ENCODE measurements around the gene BMP5.

BMP5 gene

GRCh38 chr6:55748880-55749279, 126.5 kb downstream of the BMP5 start:
- Histone ChIP-seq H3K9me3 (ENCODE audit: low read depth, low read length) (no peaks in the 10 kb centered on the region), H3K36me3 (ENCODE audit: insufficient read depth, low read length) (no peaks in the 10 kb centered on the region), H3K4me3 (no peak overlapping the region), H3K27ac (no peak overlapping the region), H3K9ac (ENCODE audit: insufficient read length) (no peak overlapping the region)
- DNase-seq (ENCODE audit: low read depth, low spot score), result no peak
- TF ChIP-seq FOXP2 (optimal IDR thresholded peaks at IDR 0.05; ENCODE audit: control extremely low read depth, extremely low read length, insufficient read depth) (no peak), POLR2AphosphoS5 (IDR thresholded peaks at IDR 0.05; ENCODE audit: borderline replicate concordance, low read depth, low read length) (no peak), EZH2 (IDR thresholded peaks at IDR 0.05) (no peak)

- TF ChIP-seq POLR2AphosphoS5 (IDR thresholded peaks at IDR 0.05; ENCODE audit: borderline replicate concordance, low read depth, low read length) (no peak), FOXP2 (optimal IDR thresholded peaks at IDR 0.05; ENCODE audit: control extremely low read depth, extremely low read length, insufficient read depth) (no peak), EZH2 (IDR thresholded peaks at IDR 0.05) (no peak)
- Histone ChIP-seq H3K9me3 (ENCODE audit: low read depth, low read length) (no peaks in the 10 kb centered on the region), H3K36me3 (ENCODE audit: insufficient read depth, low read length) (no peaks in the 10 kb centered on the region), H3K9ac (ENCODE audit: insufficient read length) (no peak overlapping the region), H3K27ac (no peak overlapping the region), H3K4me3 (no peak overlapping the region)
- DNase-seq (ENCODE audit: low read depth, low spot score), result no peak
These were observed 128.9 kb downstream of the BMP5 start for GRCh38 chr6:55746473-55746872.

- TF ChIP-seq POLR2AphosphoS5 (IDR thresholded peaks at IDR 0.05; ENCODE audit: borderline replicate concordance, low read depth, low read length) (no peak), FOXP2 (optimal IDR thresholded peaks at IDR 0.05; ENCODE audit: control extremely low read depth, extremely low read length, insufficient read depth) (no peak), EZH2 (IDR thresholded peaks at IDR 0.05) (no peak)
- Histone ChIP-seq H3K36me3 (ENCODE audit: insufficient read depth, low read length) (no peaks in the 10 kb centered on the region), H3K9me3 (ENCODE audit: low read depth, low read length) (no peaks in the 10 kb centered on the region), H3K9ac (ENCODE audit: insufficient read length) (no peak overlapping the region), H3K27ac (no peak overlapping the region), H3K4me3 (no peak overlapping the region)
- DNase-seq (ENCODE audit: low read depth, low spot score), result no peak
These were observed 141.1 kb downstream of the BMP5 start for GRCh38 chr6:55734256-55734655.

- Histone ChIP-seq H3K9me3 (ENCODE audit: low read depth, low read length) (no peaks in the 10 kb centered on the region), H3K36me3 (ENCODE audit: insufficient read depth, low read length) (no peaks in the 10 kb centered on the region), H3K9ac (ENCODE audit: insufficient read length) (no peak overlapping the region), H3K27ac (no peak overlapping the region), H3K4me3 (no peak overlapping the region)
- DNase-seq (ENCODE audit: low read depth, low spot score), result no peak
- TF ChIP-seq EZH2 (IDR thresholded peaks at IDR 0.05) (no peak), POLR2AphosphoS5 (IDR thresholded peaks at IDR 0.05; ENCODE audit: borderline replicate concordance, low read depth, low read length) (no peak), FOXP2 (optimal IDR thresholded peaks at IDR 0.05; ENCODE audit: control extremely low read depth, extremely low read length, insufficient read depth) (no peak)
These were observed 145.7 kb downstream of the BMP5 start for GRCh38 chr6:55729665-55730064.

- H3K9me3 ChIP-seq (ENCODE audit: low read depth, low read length), result no peaks in the 10 kb centered on the region
- H3K27ac ChIP-seq, result peak overlapping the region; percentile 0; the same call in 1 of the 2 replicates
- no peak for DNase-seq (ENCODE audit: low read depth, low spot score)
- TF ChIP-seq EZH2 (IDR thresholded peaks at IDR 0.05) (no peak), FOXP2 (optimal IDR thresholded peaks at IDR 0.05; ENCODE audit: control extremely low read depth, extremely low read length, insufficient read depth) (no peak), POLR2AphosphoS5 (IDR thresholded peaks at IDR 0.05; ENCODE audit: borderline replicate concordance, low read depth, low read length) (no peak)
- H3K9ac ChIP-seq (ENCODE audit: insufficient read length), result no peak overlapping the region
- H3K4me3 ChIP-seq, result no peak overlapping the region
- H3K36me3 ChIP-seq (ENCODE audit: insufficient read depth, low read length), result no peaks in the 10 kb centered on the region
These were observed 149.2 kb downstream of the BMP5 start for GRCh38 chr6:55726144-55726543.

GRCh38 chr6:55714831-55715230, 160.6 kb downstream of the BMP5 start:
- TF ChIP-seq POLR2AphosphoS5 (IDR thresholded peaks at IDR 0.05; ENCODE audit: borderline replicate concordance, low read depth, low read length) (no peak), EZH2 (IDR thresholded peaks at IDR 0.05) (no peak), FOXP2 (optimal IDR thresholded peaks at IDR 0.05; ENCODE audit: control extremely low read depth, extremely low read length, insufficient read depth) (no peak)
- no peak for DNase-seq (ENCODE audit: low read depth, low spot score)
- H3K4me3 ChIP-seq, result no peak overlapping the region
- no peaks in the 10 kb centered on the region for H3K9me3 ChIP-seq (ENCODE audit: low read depth, low read length)
- H3K36me3 ChIP-seq (ENCODE audit: insufficient read depth, low read length), result no peaks in the 10 kb centered on the region
- no peak overlapping the region for H3K9ac ChIP-seq (ENCODE audit: insufficient read length)
- H3K27ac ChIP-seq, result no peak overlapping the region

GRCh38 chr6:55713436-55713835, 162.0 kb downstream of the BMP5 start:
- no peaks in the 10 kb centered on the region for H3K9me3 ChIP-seq (ENCODE audit: low read depth, low read length)
- H3K9ac ChIP-seq (ENCODE audit: insufficient read length), result no peak overlapping the region
- DNase-seq (ENCODE audit: low read depth, low spot score), result no peak
- H3K4me3 ChIP-seq, result no peak overlapping the region
- no peak overlapping the region for H3K27ac ChIP-seq
- no peaks in the 10 kb centered on the region for H3K36me3 ChIP-seq (ENCODE audit: insufficient read depth, low read length)
- TF ChIP-seq FOXP2 (optimal IDR thresholded peaks at IDR 0.05; ENCODE audit: control extremely low read depth, extremely low read length, insufficient read depth) (no peak), POLR2AphosphoS5 (IDR thresholded peaks at IDR 0.05; ENCODE audit: borderline replicate concordance, low read depth, low read length) (no peak), EZH2 (IDR thresholded peaks at IDR 0.05) (no peak)

GRCh38 chr6:55708711-55709110, 166.7 kb downstream of the BMP5 start:
- TF ChIP-seq POLR2AphosphoS5 (IDR thresholded peaks at IDR 0.05; ENCODE audit: borderline replicate concordance, low read depth, low read length) (no peak), FOXP2 (optimal IDR thresholded peaks at IDR 0.05; ENCODE audit: control extremely low read depth, extremely low read length, insufficient read depth) (no peak), EZH2 (IDR thresholded peaks at IDR 0.05) (no peak)
- DNase-seq (ENCODE audit: low read depth, low spot score), result no peak
- no peaks in the 10 kb centered on the region for H3K36me3 ChIP-seq (ENCODE audit: insufficient read depth, low read length)
- H3K9ac ChIP-seq (ENCODE audit: insufficient read length), result no peak overlapping the region
- no peak overlapping the region for H3K27ac ChIP-seq
- peaks cover 7% of the 10 kb centered on the region; the same call in 1 of the 2 replicates for H3K9me3 ChIP-seq (ENCODE audit: low read depth, low read length)
- H3K4me3 ChIP-seq, result no peak overlapping the region
